Left ventricle myocardium inferior (tissue), 1 donor: Measurements from ENCODE around the gene MRPS7. TPM values are rescaled to one million over a fixed set of nuclear protein-coding genes. Genes with fewer than 3 reads are reported as not detected.

ENCODE experiments used
- DNase-seq: peaks from one replicate; pipeline ENCODE4 v3.0.0-alpha.2; 2020
- H3K27ac ChIP-seq: fragments of 200-600 bp; replicated peaks from 2 replicates; pipeline ENCODE4 v1.8.0; 2021
- H3K27me3 ChIP-seq: fragments of 200-600 bp; 2 replicates; pipeline ENCODE4 v1.8.0; 2021; ENCODE audit warnings: low read depth
- H3K36me3 ChIP-seq: fragments of 200-600 bp; 2 replicates; pipeline ENCODE4 v1.8.0; 2021
- H3K4me1 ChIP-seq: fragments of 200-600 bp; 2 replicates; pipeline ENCODE4 v1.8.0; 2021
- H3K4me3 ChIP-seq: fragments of 200-600 bp; 2 replicates; pipeline ENCODE4 v1.8.0; 2021; ENCODE audit warnings: mild to moderate bottlenecking, moderate library complexity
- H3K9me3 ChIP-seq: fragments of 200-600 bp; replicated peaks from 2 replicates; pipeline ENCODE4 v1.8.0; 2021
- intact Hi-C: fragments of 100-400 bp; cut with micrococcal nuclease; formaldehyde crosslinking; loops from one replicate; pipeline ENCODE4 v1.11.0; 2022
- total RNA-seq: library from RNA; stranded (reverse); fragmentation: NEBNext Ultra II Directional; extraction: Animal tissue kit (Norgen Biotek cat#: 25700); gene quantifications from one replicate; pipeline ENCODE4 v1.2.1, GENCODE V29; 2021
- TF ChIP-seq, protein P1 (sequence below): fragments of 200-600 bp; IDR thresholded peaks from 2 replicates; pipeline ENCODE4 v1.8.0; 2021; ENCODE audit warnings: antibody characterized with exemption, mild to moderate bottlenecking, borderline replicate concordance
- donor health status: DM: no; HTN: yes; CAD: no; lungs with severe emphysema.

MRPS7 gene
- total RNA-seq, 1 donor from 2014 or later = 115 TPM

DNA sequence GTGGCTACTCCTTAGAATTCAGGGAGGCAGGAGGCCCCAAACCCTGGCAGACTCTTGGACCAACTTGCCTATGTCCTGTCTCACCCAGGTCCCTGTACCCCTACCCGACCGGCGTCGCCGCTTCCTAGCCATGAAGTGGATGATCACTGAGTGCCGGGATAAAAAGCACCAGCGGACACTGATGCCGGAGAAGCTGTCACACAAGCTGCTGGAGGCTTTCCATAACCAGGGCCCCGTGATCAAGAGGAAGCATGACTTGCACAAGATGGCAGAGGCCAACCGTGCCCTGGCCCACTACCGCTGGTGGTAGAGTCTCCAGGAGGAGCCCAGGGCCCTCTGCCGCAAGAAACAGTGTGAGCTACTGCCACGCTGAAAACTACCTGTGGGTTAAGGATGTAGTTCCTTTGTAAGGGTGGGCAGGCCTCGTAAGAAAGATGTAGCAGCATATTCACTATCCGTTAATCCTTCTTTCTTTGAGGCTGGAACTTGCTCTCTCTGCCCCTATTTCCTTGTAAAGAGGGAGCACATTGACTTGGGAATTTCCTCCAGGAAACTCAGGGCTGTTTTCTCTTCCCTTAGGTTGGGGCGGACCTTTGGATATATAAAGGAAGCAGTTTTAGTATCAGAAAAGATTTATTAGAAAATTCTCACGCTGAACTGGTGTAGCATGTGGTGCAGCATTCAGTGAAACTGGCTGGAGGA lies 4.1 kb downstream of the MRPS7 start:
- H3K9me3 ChIP-seq = no peaks in the 10 kb centered on the region
- intact Hi-C loops = no loop called here
- peaks cover 46% of the 10 kb centered on the region for H3K4me1 ChIP-seq
- H3K27me3 ChIP-seq = no peaks in the 10 kb centered on the region
- no peak overlapping the region for H3K27ac ChIP-seq
- peaks cover 47% of the 10 kb centered on the region for H3K36me3 ChIP-seq
- no peak for DNase-seq
- TF ChIP-seq, protein P1, sequence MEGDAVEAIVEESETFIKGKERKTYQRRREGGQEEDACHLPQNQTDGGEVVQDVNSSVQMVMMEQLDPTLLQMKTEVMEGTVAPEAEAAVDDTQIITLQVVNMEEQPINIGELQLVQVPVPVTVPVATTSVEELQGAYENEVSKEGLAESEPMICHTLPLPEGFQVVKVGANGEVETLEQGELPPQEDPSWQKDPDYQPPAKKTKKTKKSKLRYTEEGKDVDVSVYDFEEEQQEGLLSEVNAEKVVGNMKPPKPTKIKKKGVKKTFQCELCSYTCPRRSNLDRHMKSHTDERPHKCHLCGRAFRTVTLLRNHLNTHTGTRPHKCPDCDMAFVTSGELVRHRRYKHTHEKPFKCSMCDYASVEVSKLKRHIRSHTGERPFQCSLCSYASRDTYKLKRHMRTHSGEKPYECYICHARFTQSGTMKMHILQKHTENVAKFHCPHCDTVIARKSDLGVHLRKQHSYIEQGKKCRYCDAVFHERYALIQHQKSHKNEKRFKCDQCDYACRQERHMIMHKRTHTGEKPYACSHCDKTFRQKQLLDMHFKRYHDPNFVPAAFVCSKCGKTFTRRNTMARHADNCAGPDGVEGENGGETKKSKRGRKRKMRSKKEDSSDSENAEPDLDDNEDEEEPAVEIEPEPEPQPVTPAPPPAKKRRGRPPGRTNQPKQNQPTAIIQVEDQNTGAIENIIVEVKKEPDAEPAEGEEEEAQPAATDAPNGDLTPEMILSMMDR = no peak
- H3K4me3 ChIP-seq = no peak overlapping the region

- Histone ChIP-seq H3K27ac (no peak overlapping the region), H3K36me3 (peaks cover 47% of the 10 kb centered on the region), H3K4me3 (no peak overlapping the region), H3K4me1 (peaks cover 45% of the 10 kb centered on the region), H3K9me3 (no peaks in the 10 kb centered on the region), H3K27me3 (no peaks in the 10 kb centered on the region)
- intact Hi-C loops = no loop called here
- no peak for DNase-seq
- TF ChIP-seq, protein P1 = no peak
Measured at GRCh38 chr17:75266316-75267152, 4.9 kb downstream of the MRPS7 start.

DNA sequence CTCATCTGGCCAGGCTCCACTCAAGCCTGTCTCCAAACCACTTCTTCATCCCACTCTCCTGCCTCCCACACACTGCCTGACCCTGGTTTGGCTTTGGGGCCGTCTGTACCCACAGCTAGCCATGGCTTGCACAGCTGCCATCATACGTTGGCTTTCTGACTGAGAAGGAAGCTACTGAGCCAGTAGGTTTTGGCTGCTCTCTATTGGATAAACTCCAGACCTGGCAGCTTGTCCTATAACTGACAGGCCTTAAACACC lies 5.4 kb downstream of the MRPS7 start:
- Histone ChIP-seq H3K9me3 (no peaks in the 10 kb centered on the region), H3K4me1 (peaks cover 46% of the 10 kb centered on the region), H3K27ac (no peak overlapping the region), H3K36me3 (peaks cover 47% of the 10 kb centered on the region), H3K27me3 (no peaks in the 10 kb centered on the region), H3K4me3 (no peak overlapping the region)
- intact Hi-C loops = no loop called here
- DNase-seq = no peak
- TF ChIP-seq, protein P1 = no peak

DNA sequence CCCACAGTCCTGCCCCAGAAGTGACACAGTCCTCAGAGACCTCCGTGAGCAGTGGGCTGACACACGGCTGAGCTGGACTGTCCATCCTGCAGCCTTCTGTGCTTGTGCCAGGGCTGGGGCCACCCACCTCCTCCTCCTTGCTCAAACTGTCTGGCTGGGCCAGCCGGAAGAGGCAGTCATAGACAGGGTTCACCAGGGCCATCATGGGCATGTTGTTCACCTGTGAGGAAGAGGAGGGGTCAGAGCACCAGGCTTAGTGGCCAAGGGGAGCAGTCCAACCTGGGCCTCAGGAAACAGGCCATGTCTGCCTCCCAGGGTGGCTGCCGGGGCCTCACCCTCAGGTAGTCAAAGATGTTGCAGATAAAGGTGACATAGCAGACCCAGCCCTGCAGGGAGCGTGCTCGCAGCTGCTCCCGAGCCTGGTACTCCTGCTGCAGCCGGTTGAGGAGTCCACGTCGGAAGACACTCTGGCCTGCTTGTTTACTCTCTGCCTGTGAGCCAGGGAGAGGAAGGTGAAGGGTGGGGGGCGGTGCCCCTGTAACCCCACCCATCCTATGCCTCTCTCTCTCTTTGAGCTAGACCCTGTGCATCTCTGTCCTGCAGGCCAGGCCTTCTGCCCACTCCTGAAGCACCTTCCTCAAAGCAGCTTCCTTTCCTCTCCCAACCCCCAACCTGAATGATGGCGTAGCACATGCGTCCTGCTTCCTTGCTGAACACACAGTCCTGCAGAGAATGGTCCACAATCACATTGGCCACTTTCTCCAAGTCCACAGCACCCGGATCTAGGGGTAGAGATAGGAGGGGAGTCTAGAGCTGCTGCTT lies 5.9 kb downstream of the MRPS7 start:
- intact Hi-C loops = no loop called here
- no peak overlapping the region for H3K27ac ChIP-seq
- H3K27me3 ChIP-seq = no peaks in the 10 kb centered on the region
- TF ChIP-seq, protein P1 = no peak
- DNase-seq = no peak
- no peak overlapping the region for H3K4me3 ChIP-seq
- H3K9me3 ChIP-seq = no peaks in the 10 kb centered on the region
- peaks cover 47% of the 10 kb centered on the region for H3K36me3 ChIP-seq
- H3K4me1 ChIP-seq = peaks cover 46% of the 10 kb centered on the region

- H3K27me3 ChIP-seq = no peaks in the 10 kb centered on the region
- peaks cover 31% of the 10 kb centered on the region for H3K36me3 ChIP-seq
- TF ChIP-seq, protein P1 = no peak
- intact Hi-C loops = no loop called here
- peak overlapping the region; percentile 90 for H3K4me3 ChIP-seq
- no peak for DNase-seq
- H3K9me3 ChIP-seq = no peaks in the 10 kb centered on the region
- H3K27ac ChIP-seq = peak overlapping the region; percentile 97
- H3K4me1 ChIP-seq = peaks cover 47% of the 10 kb centered on the region
Measured at GRCh38 chr17:75269844-75270217, 8.2 kb downstream of the MRPS7 start.
